Myometrial cell (primary cell): ENCODE measurements around the gene ISG20. TPM values are rescaled to one million over a fixed set of nuclear protein-coding genes. Genes with fewer than 3 reads are reported as not detected.

Source experiments
- total RNA-seq: library from RNA; depleted of rRNA; stranded (reverse); fragments of >200 nt; gene quantifications from 2 replicates; pipeline ENCODE4 v1.2.3, GENCODE V29; 2015

ISG20 gene
- 1.1 and 14.4 TPM in 2 replicates for total RNA-seq

GRCh38 chr15:88638626-88639372 is at the start of gene ISG20:
Gene ISG20, plus strand, starts transcription at chr15:88639016. Its CDS starts 351 bp downstream, at chr15:88639367.

GRCh38 chr15:88620995-88621772 is 17.6 kb upstream of the ISG20 start, which contains the start of gene AEN:
Gene AEN, plus strand, starts transcription at chr15:88621340. Its CDS starts 4,870 bp downstream, at chr15:88626210.

Other genes with a start within 250 kb of the ISG20 start
- 12.4 and 26.9 TPM in 2 replicates for gene MRPL46, start 171.6 kb upstream of the ISG20 start, total RNA-seq
- 43.2 and 46.7 TPM in 2 replicates for gene MRPS11, start 171.3 kb upstream of the ISG20 start, total RNA-seq
- gene DET1, start 92.3 kb upstream of the ISG20 start, total RNA-seq, result 8.1 and 11.0 TPM in 2 replicates
- 28.5 and 36.5 TPM in 2 replicates for gene AEN, start 17.7 kb upstream of the ISG20 start, total RNA-seq
- gene ACAN, start 164.4 kb downstream of the ISG20 start, total RNA-seq, result not detected in 2 replicates